ENCODE measurements around the gene KDM5A.
"Not testable (repeated sequence)": the region's sequence is repeated elsewhere in the genome, so short reads cannot be mapped to it uniquely, and the experiment has no call there.

The KDM5A gene

GRCh38 chr12:331287-331686 lies 57.8 kb downstream of the KDM5A start:
- H3K36me3 ChIP-seq (ENCODE audit: insufficient read depth, low read length), result peaks cover 49% of the 10 kb centered on the region

GRCh38 chr12:325906-326305 lies 63.2 kb downstream of the KDM5A start:
- Histone ChIP-seq H3K27me3 (ENCODE audit: control insufficient read depth, insufficient read depth, low read length) (no peaks in the 10 kb centered on the region), H3K4me1 (ENCODE audit: control insufficient read depth, insufficient read depth, low read length) (no peaks in the 10 kb centered on the region), H3K4me2 (ENCODE audit: low read length) (no peak overlapping the region), H3K36me3 (ENCODE audit: insufficient read depth, low read length) (peaks cover 50% of the 10 kb centered on the region), H3K9ac (ENCODE audit: low read depth, low read length) (no peak overlapping the region), H3K4me3 (ENCODE audit: low read length) (no peak overlapping the region), H3K9me3 (replicated peaks; ENCODE audit: low read length) (no peaks in the 10 kb centered on the region)

More at GRCh38 chr12:331287-331686, 57.8 kb downstream of the KDM5A start:
- Histone ChIP-seq H3K4me2 (ENCODE audit: low read length) (no peak overlapping the region), H3K9me3 (replicated peaks; ENCODE audit: low read length) (no peaks in the 10 kb centered on the region), H3K27me3 (ENCODE audit: control insufficient read depth, insufficient read depth, low read length) (no peaks in the 10 kb centered on the region), H3K4me1 (ENCODE audit: control insufficient read depth, insufficient read depth, low read length) (no peaks in the 10 kb centered on the region), H3K9ac (ENCODE audit: low read depth, low read length) (no peak overlapping the region), H3K4me3 (ENCODE audit: low read length) (no peak overlapping the region)

- H3K4me1 ChIP-seq (ENCODE audit: control insufficient read depth, insufficient read depth, low read length), result no peaks in the 10 kb centered on the region
- H3K27me3 ChIP-seq (ENCODE audit: control insufficient read depth, insufficient read depth, low read length), result no peaks in the 10 kb centered on the region
- peaks cover 66% of the 10 kb centered on the region for H3K36me3 ChIP-seq (ENCODE audit: insufficient read depth, low read length)
- no peaks in the 10 kb centered on the region for H3K9me3 ChIP-seq (replicated peaks; ENCODE audit: low read length)
- no peak overlapping the region for H3K4me3 ChIP-seq (ENCODE audit: low read length)
- H3K4me2 ChIP-seq (ENCODE audit: low read length), result no peak overlapping the region
- H3K9ac ChIP-seq (ENCODE audit: low read depth, low read length), result no peak overlapping the region
Measured at GRCh38 chr12:323507-323906, 65.6 kb downstream of the KDM5A start.

- peaks cover 79% of the 10 kb centered on the region for H3K36me3 ChIP-seq (ENCODE audit: insufficient read depth, low read length)
- no peaks in the 10 kb centered on the region for H3K27me3 ChIP-seq (ENCODE audit: control insufficient read depth, insufficient read depth, low read length)
Measured at GRCh38 chr12:321606-322326, 67.4 kb downstream of the KDM5A start.

GRCh38 chr12:318759-319515 lies 70.2 kb downstream of the KDM5A start:
- Histone ChIP-seq H3K27me3 (ENCODE audit: control insufficient read depth, insufficient read depth, low read length) (no peaks in the 10 kb centered on the region), H3K4me3 (ENCODE audit: low read length) (no peak overlapping the region), H3K4me1 (ENCODE audit: control insufficient read depth, insufficient read depth, low read length) (no peaks in the 10 kb centered on the region), H3K9ac (ENCODE audit: low read depth, low read length) (no peak overlapping the region), H3K4me2 (ENCODE audit: low read length) (no peak overlapping the region), H3K36me3 (ENCODE audit: insufficient read depth, low read length) (peaks cover 90% of the 10 kb centered on the region), H3K9me3 (replicated peaks; ENCODE audit: low read length) (no peaks in the 10 kb centered on the region)

More at GRCh38 chr12:321606-322326, 67.4 kb downstream of the KDM5A start:
- Histone ChIP-seq H3K9me3 (replicated peaks; ENCODE audit: low read length) (no peaks in the 10 kb centered on the region), H3K9ac (ENCODE audit: low read depth, low read length) (no peak overlapping the region), H3K4me3 (ENCODE audit: low read length) (no peak overlapping the region), H3K4me2 (ENCODE audit: low read length) (no peak overlapping the region), H3K4me1 (ENCODE audit: control insufficient read depth, insufficient read depth, low read length) (no peaks in the 10 kb centered on the region)

- Histone ChIP-seq H3K4me1 (ENCODE audit: control insufficient read depth, insufficient read depth, low read length) (no peaks in the 10 kb centered on the region), H3K4me3 (ENCODE audit: low read length) (no peak overlapping the region), H3K4me2 (ENCODE audit: low read length) (no peak overlapping the region), H3K9me3 (replicated peaks; ENCODE audit: low read length) (no peaks in the 10 kb centered on the region), H3K36me3 (ENCODE audit: insufficient read depth, low read length) (peaks cover 84% of the 10 kb centered on the region), H3K9ac (ENCODE audit: low read depth, low read length) (no peak overlapping the region), H3K27me3 (ENCODE audit: control insufficient read depth, insufficient read depth, low read length) (no peaks in the 10 kb centered on the region)
Measured at GRCh38 chr12:308511-308910, 80.6 kb downstream of the KDM5A start.

GRCh38 chr12:307406-307805 lies 81.7 kb downstream of the KDM5A start:
- no peaks in the 10 kb centered on the region for H3K4me1 ChIP-seq (ENCODE audit: control insufficient read depth, insufficient read depth, low read length)
- no peak overlapping the region for H3K4me3 ChIP-seq (ENCODE audit: low read length)
- H3K4me2 ChIP-seq (ENCODE audit: low read length), result no peak overlapping the region
- no peaks in the 10 kb centered on the region for H3K9me3 ChIP-seq (replicated peaks; ENCODE audit: low read length)
- no peaks in the 10 kb centered on the region for H3K27me3 ChIP-seq (ENCODE audit: control insufficient read depth, insufficient read depth, low read length)
- H3K36me3 ChIP-seq (ENCODE audit: insufficient read depth, low read length), result peaks cover 81% of the 10 kb centered on the region
- H3K9ac ChIP-seq (ENCODE audit: low read depth, low read length), result no peak overlapping the region

GRCh38 chr12:304805-305204 lies 84.3 kb downstream of the KDM5A start:
- H3K9ac ChIP-seq (ENCODE audit: low read depth, low read length), result no peak overlapping the region
- no peaks in the 10 kb centered on the region for H3K9me3 ChIP-seq (replicated peaks; ENCODE audit: low read length)
- H3K4me2 ChIP-seq (ENCODE audit: low read length), result no peak overlapping the region
- H3K4me1 ChIP-seq (ENCODE audit: control insufficient read depth, insufficient read depth, low read length), result no peaks in the 10 kb centered on the region
- H3K36me3 ChIP-seq (ENCODE audit: insufficient read depth, low read length), result peaks cover 56% of the 10 kb centered on the region
- no peaks in the 10 kb centered on the region for H3K27me3 ChIP-seq (ENCODE audit: control insufficient read depth, insufficient read depth, low read length)
- H3K4me3 ChIP-seq (ENCODE audit: low read length), result no peak overlapping the region

- H3K27me3 ChIP-seq (ENCODE audit: control insufficient read depth, insufficient read depth, low read length); H3K4me2 ChIP-seq (ENCODE audit: low read length); H3K9me3 ChIP-seq (replicated peaks; ENCODE audit: low read length); H3K9ac ChIP-seq (ENCODE audit: low read depth, low read length); H3K4me1 ChIP-seq (ENCODE audit: control insufficient read depth, insufficient read depth, low read length); H3K4me3 ChIP-seq (ENCODE audit: low read length): not testable (repeated sequence)
- peaks cover 39% of the 10 kb centered on the region for H3K36me3 ChIP-seq (ENCODE audit: insufficient read depth, low read length)
Measured at GRCh38 chr12:302766-303165, 86.4 kb downstream of the KDM5A start.

GRCh38 chr12:300166-300565 lies 89.0 kb downstream of the KDM5A start:
- not testable (repeated sequence) for H3K9ac ChIP-seq (ENCODE audit: low read depth, low read length); H3K9me3 ChIP-seq (replicated peaks; ENCODE audit: low read length); H3K4me1 ChIP-seq (ENCODE audit: control insufficient read depth, insufficient read depth, low read length); H3K4me3 ChIP-seq (ENCODE audit: low read length); H3K27me3 ChIP-seq (ENCODE audit: control insufficient read depth, insufficient read depth, low read length); H3K4me2 ChIP-seq (ENCODE audit: low read length)
- peaks cover 34% of the 10 kb centered on the region for H3K36me3 ChIP-seq (ENCODE audit: insufficient read depth, low read length)

GRCh38 chr12:299511-299910 lies 89.6 kb downstream of the KDM5A start:
- H3K4me1 ChIP-seq (ENCODE audit: control insufficient read depth, insufficient read depth, low read length); H3K9ac ChIP-seq (ENCODE audit: low read depth, low read length); H3K9me3 ChIP-seq (replicated peaks; ENCODE audit: low read length); H3K4me2 ChIP-seq (ENCODE audit: low read length); H3K4me3 ChIP-seq (ENCODE audit: low read length); H3K27me3 ChIP-seq (ENCODE audit: control insufficient read depth, insufficient read depth, low read length): not testable (repeated sequence)
- peaks cover 39% of the 10 kb centered on the region for H3K36me3 ChIP-seq (ENCODE audit: insufficient read depth, low read length)

GRCh38 chr12:298059-298458 lies 91.1 kb downstream of the KDM5A start:
- H3K9ac ChIP-seq (ENCODE audit: low read depth, low read length); H3K4me3 ChIP-seq (ENCODE audit: low read length); H3K27me3 ChIP-seq (ENCODE audit: control insufficient read depth, insufficient read depth, low read length); H3K4me2 ChIP-seq (ENCODE audit: low read length); H3K4me1 ChIP-seq (ENCODE audit: control insufficient read depth, insufficient read depth, low read length); H3K9me3 ChIP-seq (replicated peaks; ENCODE audit: low read length): not testable (repeated sequence)
- H3K36me3 ChIP-seq (ENCODE audit: insufficient read depth, low read length), result peaks cover 37% of the 10 kb centered on the region

All from skeletal muscle satellite cell (primary cell).